ENCODE results near the gene DIPK1A.

Gene DIPK1A

GRCh38 chr1:92840600-92840999 is 120.7 kb downstream of the DIPK1A start:
- no peaks in the 10 kb centered on the region for H3K27me3 ChIP-seq (ENCODE audit: insufficient read depth, low read length)
- H3K79me2 ChIP-seq (ENCODE audit: insufficient read depth, low read length), result peaks cover 34% of the 10 kb centered on the region
- H3K36me3 ChIP-seq (ENCODE audit: insufficient read depth, low read length), result peaks cover 89% of the 10 kb centered on the region
- no peak overlapping the region for H3K27ac ChIP-seq (ENCODE audit: low read depth, low read length, poor library complexity, severe bottlenecking)
- H4K20me1 ChIP-seq (ENCODE audit: insufficient read depth, low read length), result 0 out of 2 replicates have a peak, but pooled peaks cover 2% of the 10 kb centered on the region
- H3K9me3 ChIP-seq (ENCODE audit: low read length), result no peaks in the 10 kb centered on the region
- H3K9ac ChIP-seq (ENCODE audit: low read length), result no peak overlapping the region
- no peak overlapping the region for H3K4me2 ChIP-seq (ENCODE audit: low read length)
- H3F3A ChIP-seq (ENCODE audit: insufficient read depth, low read length), result peaks cover 29% of the 10 kb centered on the region
- no peak overlapping the region for H3K4me3 ChIP-seq (ENCODE audit: low read depth, low read length, poor library complexity, severe bottlenecking)
- H3K9me2 ChIP-seq (ENCODE audit: low read depth, low read length), result no peaks in the 10 kb centered on the region
- H2AFZ ChIP-seq (ENCODE audit: low read length), result no peak overlapping the region
- peaks cover 3% of the 10 kb centered on the region for H3K4me1 ChIP-seq (ENCODE audit: insufficient read depth, low read length, severe bottlenecking)
- TF ChIP-seq EZH2 (IDR thresholded peaks at IDR 0.05; ENCODE audit: borderline replicate concordance, low read length), result no peak

- Histone ChIP-seq H3K4me2 (ENCODE audit: low read length) (no peak overlapping the region), H3K27ac (ENCODE audit: low read depth, low read length, poor library complexity, severe bottlenecking) (no peak overlapping the region), H3K9me3 (ENCODE audit: low read length) (no peaks in the 10 kb centered on the region), H2AFZ (ENCODE audit: low read length) (no peak overlapping the region), H4K20me1 (ENCODE audit: insufficient read depth, low read length) (0 out of 2 replicates have a peak, but pooled peaks cover 2% of the 10 kb centered on the region), H3K79me2 (ENCODE audit: insufficient read depth, low read length) (peaks cover 45% of the 10 kb centered on the region), H3F3A (ENCODE audit: insufficient read depth, low read length) (peaks cover 30% of the 10 kb centered on the region), H3K36me3 (ENCODE audit: insufficient read depth, low read length) (peaks cover 99% of the 10 kb centered on the region), H3K4me3 (ENCODE audit: low read depth, low read length, poor library complexity, severe bottlenecking) (no peak overlapping the region), H3K9me2 (ENCODE audit: low read depth, low read length) (no peaks in the 10 kb centered on the region), H3K27me3 (ENCODE audit: insufficient read depth, low read length) (no peaks in the 10 kb centered on the region), H3K4me1 (ENCODE audit: insufficient read depth, low read length, severe bottlenecking) (peaks cover 15% of the 10 kb centered on the region), H3K9ac (ENCODE audit: low read length) (no peak overlapping the region)
- TF ChIP-seq EZH2 (IDR thresholded peaks at IDR 0.05; ENCODE audit: borderline replicate concordance, low read length) (no peak), CTCF (IDR thresholded peaks at IDR 0.05; ENCODE audit: low read length) (no peak)
These were observed 121.8 kb downstream of the DIPK1A start for GRCh38 chr1:92839442-92839841.

GRCh38 chr1:92838519-92838918 is 122.7 kb downstream of the DIPK1A start:
- Histone ChIP-seq H3K27ac (ENCODE audit: low read depth, low read length, poor library complexity, severe bottlenecking) (no peak overlapping the region), H3F3A (ENCODE audit: insufficient read depth, low read length) (peaks cover 23% of the 10 kb centered on the region), H3K4me3 (ENCODE audit: low read depth, low read length, poor library complexity, severe bottlenecking) (no peak overlapping the region), H3K9me3 (ENCODE audit: low read length) (no peaks in the 10 kb centered on the region), H3K9ac (ENCODE audit: low read length) (no peak overlapping the region), H3K9me2 (ENCODE audit: low read depth, low read length) (no peaks in the 10 kb centered on the region), H3K4me2 (ENCODE audit: low read length) (no peak overlapping the region), H3K79me2 (ENCODE audit: insufficient read depth, low read length) (peaks cover 55% of the 10 kb centered on the region), H4K20me1 (ENCODE audit: insufficient read depth, low read length) (0 out of 2 replicates have a peak, but pooled peaks cover 2% of the 10 kb centered on the region), H2AFZ (ENCODE audit: low read length) (no peak overlapping the region), H3K4me1 (ENCODE audit: insufficient read depth, low read length, severe bottlenecking) (peaks cover 24% of the 10 kb centered on the region), H3K27me3 (ENCODE audit: insufficient read depth, low read length) (no peaks in the 10 kb centered on the region), H3K36me3 (ENCODE audit: insufficient read depth, low read length) (peaks cover 99% of the 10 kb centered on the region)
- no peak for TF ChIP-seq EZH2 (IDR thresholded peaks at IDR 0.05; ENCODE audit: borderline replicate concordance, low read length)
- TF ChIP-seq CTCF (IDR thresholded peaks at IDR 0.05; ENCODE audit: low read length), result no peak

GRCh38 chr1:92837062-92837461 is 124.2 kb downstream of the DIPK1A start:
- H3K4me1 ChIP-seq (ENCODE audit: insufficient read depth, low read length, severe bottlenecking), result peaks cover 30% of the 10 kb centered on the region
- peaks cover 99% of the 10 kb centered on the region for H3K36me3 ChIP-seq (ENCODE audit: insufficient read depth, low read length)
- no peak overlapping the region for H3K4me3 ChIP-seq (ENCODE audit: low read depth, low read length, poor library complexity, severe bottlenecking)
- H3K9me2 ChIP-seq (ENCODE audit: low read depth, low read length), result no peaks in the 10 kb centered on the region
- 0 out of 2 replicates have a peak, but pooled peaks cover 2% of the 10 kb centered on the region for H4K20me1 ChIP-seq (ENCODE audit: insufficient read depth, low read length)
- no peaks in the 10 kb centered on the region for H3K9me3 ChIP-seq (ENCODE audit: low read length)
- peaks cover 69% of the 10 kb centered on the region for H3K79me2 ChIP-seq (ENCODE audit: insufficient read depth, low read length)
- H3F3A ChIP-seq (ENCODE audit: insufficient read depth, low read length), result peaks cover 12% of the 10 kb centered on the region
- H3K9ac ChIP-seq (ENCODE audit: low read length), result no peak overlapping the region
- no peak overlapping the region for H3K27ac ChIP-seq (ENCODE audit: low read depth, low read length, poor library complexity, severe bottlenecking)
- H3K27me3 ChIP-seq (ENCODE audit: insufficient read depth, low read length), result no peaks in the 10 kb centered on the region
- TF ChIP-seq EZH2 (IDR thresholded peaks at IDR 0.05; ENCODE audit: borderline replicate concordance, low read length) (no peak), CTCF (IDR thresholded peaks at IDR 0.05; ENCODE audit: low read length) (no peak)
- no peak overlapping the region for H3K4me2 ChIP-seq (ENCODE audit: low read length)
- H2AFZ ChIP-seq (ENCODE audit: low read length), result no peak overlapping the region
